UCSD-AML1 (cell line): ENCODE results near the gene TUG1.

Experiments used
- DNase-seq: peaks from one replicate; lab custom pipeline; 2025; ENCODE audit not compliant: unreplicated experiment; lab: John Stamatoyannopoulos, UW

Gene TUG1

DNA sequence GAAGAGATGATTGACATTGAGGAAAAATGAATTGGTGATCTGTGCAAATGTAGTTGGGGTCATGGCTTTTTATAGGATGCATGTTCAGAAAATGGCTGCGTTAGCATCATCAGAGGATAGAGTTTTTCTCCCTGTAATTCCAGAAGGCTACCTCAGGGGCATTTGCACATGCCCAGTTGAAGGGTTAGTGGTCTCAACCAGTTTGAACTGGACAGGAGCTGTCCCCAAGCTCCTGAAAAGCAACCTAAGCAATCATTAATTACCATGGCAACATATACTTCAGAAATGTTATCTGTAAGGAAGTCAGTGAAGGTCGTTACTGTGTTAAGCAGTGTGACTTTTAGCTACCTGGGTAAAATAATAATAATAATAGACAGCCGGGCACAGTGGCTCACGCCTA lies 29.3 kb downstream of the TUG1 start:
- no peak for DNase-seq

GRCh38 chr22:31001124-31001770 lies 32.2 kb downstream of the TUG1 start:
- DNase-seq, result no peak

DNA sequence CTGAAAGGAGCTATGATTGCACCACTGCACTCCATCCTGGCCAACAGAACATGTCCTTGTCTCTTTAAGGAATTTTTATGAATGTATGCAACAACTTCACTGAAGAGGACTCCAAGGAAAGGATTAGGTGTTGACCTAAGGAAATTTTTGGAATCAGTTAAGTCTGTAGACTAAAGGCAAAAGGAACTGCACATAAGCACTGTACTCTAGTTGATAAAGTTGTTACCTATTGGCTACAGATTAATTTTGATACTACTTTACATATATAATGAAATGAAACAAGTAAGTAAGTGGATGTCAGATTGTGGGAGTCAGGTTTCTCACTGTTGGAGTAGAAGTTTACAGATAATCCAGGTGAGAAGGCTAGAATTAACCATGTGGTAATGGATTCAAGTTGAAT lies 36.5 kb downstream of the TUG1 start:
- no peak for DNase-seq

DNA sequence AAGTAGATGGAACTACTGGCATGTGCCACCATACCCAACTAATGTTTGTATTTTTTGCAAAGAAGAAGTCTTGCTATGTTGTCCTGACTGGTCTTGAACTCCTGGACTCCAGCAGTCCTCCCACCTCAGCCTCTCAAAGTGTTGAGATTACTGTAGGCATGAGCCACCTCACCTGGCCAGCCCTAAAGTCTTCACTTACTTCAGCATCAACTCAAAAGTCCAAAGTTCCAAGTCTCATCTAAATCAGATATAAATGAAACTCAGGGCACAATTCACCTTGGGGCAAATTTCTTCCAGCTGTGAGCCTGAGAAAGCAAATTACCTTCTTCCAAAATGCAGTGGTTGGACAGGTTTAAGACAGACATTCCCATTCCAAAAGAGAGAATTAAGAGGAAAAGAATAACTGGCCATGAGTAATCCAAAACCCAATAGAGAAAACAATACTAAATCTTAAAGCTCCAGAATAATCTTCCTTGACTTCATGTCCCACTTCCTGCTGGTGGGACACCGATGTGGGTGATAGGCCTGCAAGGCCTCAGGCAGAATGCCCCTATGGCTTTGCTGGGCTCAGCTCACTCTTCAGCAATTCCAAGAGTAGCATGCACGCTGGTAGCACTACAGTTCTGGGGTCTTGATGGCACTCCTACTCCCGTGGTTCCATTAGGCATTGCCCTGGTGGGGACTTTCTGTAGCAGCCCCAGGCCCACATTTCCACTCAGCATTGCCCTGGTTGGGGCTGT lies 50.3 kb downstream of the TUG1 start:
- DNase-seq, result no peak

- DNase-seq, result no peak
Observed at GRCh38 chr22:31020334-31020733, 51.3 kb downstream of the TUG1 start.

DNA sequence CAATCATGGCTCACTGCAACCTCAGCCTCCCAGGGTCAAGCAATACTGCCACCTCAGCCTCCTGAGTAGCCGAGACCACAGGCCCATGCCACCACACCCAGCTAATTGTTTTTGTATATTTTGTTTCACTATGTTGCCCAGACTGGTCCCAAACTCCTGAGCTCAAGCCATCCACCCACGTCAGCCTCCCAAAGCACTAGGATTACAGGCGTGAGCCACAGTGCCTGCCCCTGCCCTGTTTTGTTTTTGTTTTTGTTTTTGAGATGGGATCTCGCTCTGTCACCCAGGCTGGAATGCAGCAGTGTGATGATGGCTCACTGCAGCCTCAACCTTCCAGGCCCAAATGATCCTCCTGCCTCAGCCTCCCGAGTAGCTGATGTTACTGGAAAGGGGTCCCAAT lies 53.5 kb downstream of the TUG1 start:
- no peak for DNase-seq
